ENCODE measurements around the gene GIGYF2.

Gene GIGYF2

DNA sequence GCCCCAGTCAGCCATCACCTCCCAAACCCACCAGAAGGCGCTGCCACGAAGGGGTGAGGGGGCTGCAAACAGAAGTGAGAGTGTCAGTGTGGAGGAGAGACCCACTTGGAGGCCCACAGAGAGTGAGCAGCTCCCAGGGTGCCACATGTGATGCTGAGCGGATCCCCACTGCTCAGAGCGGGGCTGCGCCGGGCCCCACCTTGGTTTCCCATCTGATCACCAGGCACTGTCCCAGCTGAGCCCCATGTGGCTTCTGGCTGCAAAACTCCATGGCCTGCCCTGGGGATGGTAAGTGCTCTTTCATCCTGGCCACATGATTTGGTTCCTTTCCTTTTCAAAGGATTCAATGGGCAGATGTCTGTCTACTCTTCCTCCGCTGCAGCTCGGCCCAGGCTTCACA, 196.7 kb downstream of the GIGYF2 start:
- CTCF ChIA-PET, result interaction anchor here (0.7 kb wide), 1 partner anchor 11 kb away, joined by 3 read pairs; no protein-coding TSS in a partner anchor
- no peaks in the 10 kb centered on the region for H3K9me3 ChIP-seq (ENCODE audit: control insufficient read depth, insufficient read depth, low read depth, low read length)
- POLR2A ChIA-PET, result no interaction called here
- H3K4me1 ChIP-seq (ENCODE audit: control insufficient read depth, insufficient read depth, low read length), result no peaks in the 10 kb centered on the region
- TF ChIP-seq ZNF23 (tag by site-specific recombination; IDR thresholded peaks at IDR 0.05; ENCODE audit: borderline replicate concordance) (no peak), ZXDB (tag by site-specific recombination; IDR thresholded peaks at IDR 0.05) (no peak), ZBTB21 (tag by site-specific recombination; IDR thresholded peaks at IDR 0.05) (no peak), GLI4 (tag by site-specific recombination; IDR thresholded peaks at IDR 0.05) (no peak), YY2 (tag by site-specific recombination; IDR thresholded peaks at IDR 0.05) (no peak)
- TF ChIP-seq, protein P1, sequence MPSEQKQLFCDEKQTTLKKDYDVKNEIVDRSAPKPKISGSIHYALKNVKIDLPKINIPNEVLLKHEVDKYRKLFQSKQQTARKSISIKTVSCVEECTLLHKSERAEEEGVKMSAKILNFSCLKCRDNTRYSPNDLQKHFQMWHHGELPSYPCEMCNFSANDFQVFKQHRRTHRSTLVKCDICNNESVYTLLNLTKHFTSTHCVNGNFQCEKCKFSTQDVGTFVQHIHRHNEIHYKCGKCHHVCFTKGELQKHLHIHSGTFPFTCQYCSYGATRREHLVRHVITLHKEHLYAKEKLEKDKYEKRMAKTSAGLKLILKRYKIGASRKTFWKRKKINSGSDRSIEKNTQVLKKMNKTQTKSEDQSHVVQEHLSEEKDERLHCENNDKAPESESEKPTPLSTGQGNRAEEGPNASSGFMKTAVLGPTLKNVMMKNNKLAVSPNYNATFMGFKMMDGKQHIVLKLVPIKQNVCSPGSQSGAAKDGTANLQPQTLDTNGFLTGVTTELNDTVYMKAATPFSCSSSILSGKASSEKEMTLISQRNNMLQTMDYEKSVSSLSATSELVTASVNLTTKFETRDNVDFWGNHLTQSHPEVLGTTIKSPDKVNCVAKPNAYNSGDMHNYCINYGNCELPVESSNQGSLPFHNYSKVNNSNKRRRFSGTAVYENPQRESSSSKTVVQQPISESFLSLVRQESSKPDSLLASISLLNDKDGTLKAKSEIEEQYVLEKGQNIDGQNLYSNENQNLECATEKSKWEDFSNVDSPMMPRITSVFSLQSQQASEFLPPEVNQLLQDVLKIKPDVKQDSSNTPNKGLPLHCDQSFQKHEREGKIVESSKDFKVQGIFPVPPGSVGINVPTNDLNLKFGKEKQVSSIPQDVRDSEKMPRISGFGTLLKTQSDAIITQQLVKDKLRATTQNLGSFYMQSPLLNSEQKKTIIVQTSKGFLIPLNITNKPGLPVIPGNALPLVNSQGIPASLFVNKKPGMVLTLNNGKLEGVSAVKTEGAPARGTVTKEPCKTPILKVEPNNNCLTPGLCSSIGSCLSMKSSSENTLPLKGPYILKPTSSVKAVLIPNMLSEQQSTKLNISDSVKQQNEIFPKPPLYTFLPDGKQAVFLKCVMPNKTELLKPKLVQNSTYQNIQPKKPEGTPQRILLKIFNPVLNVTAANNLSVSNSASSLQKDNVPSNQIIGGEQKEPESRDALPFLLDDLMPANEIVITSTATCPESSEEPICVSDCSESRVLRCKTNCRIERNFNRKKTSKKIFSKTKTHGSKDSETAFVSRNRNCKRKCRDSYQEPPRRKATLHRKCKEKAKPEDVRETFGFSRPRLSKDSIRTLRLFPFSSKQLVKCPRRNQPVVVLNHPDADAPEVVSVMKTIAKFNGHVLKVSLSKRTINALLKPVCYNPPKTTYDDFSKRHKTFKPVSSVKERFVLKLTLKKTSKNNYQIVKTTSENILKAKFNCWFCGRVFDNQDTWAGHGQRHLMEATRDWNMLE (tag by site-specific recombination; conservative IDR thresholded peaks at IDR 0.05; ENCODE audit: low read depth), result no peak
- peaks cover 0 to 3% of the 10 kb centered on the region in 2 experiments; a peak in 1 of 3 replicates for H3K36me3 ChIP-seq (ENCODE audit: control insufficient read depth in 2 of 2, insufficient read depth in 1 of 2, low read length in 2 of 2)
- no peak overlapping the region for H3K4me3 ChIP-seq (ENCODE audit: low read depth, low read length)
- no peak overlapping the region for H3K27ac ChIP-seq (ENCODE audit: extremely low read depth, low read depth, low read length)

- ChIA-PET CTCF (interaction anchor here (0.7 kb wide), 1 partner anchor 11 kb away, joined by 3 read pairs; no protein-coding TSS in a partner anchor), POLR2A (no interaction called here)
- no peaks in the 10 kb centered on the region for H3K9me3 ChIP-seq (ENCODE audit: control insufficient read depth, insufficient read depth, low read depth, low read length)
- H3K4me1 ChIP-seq (ENCODE audit: control insufficient read depth, insufficient read depth, low read length), result no peaks in the 10 kb centered on the region
- peaks cover 0 to 6% of the 10 kb centered on the region in 2 experiments; a peak in 1 of 3 replicates for H3K36me3 ChIP-seq (ENCODE audit: control insufficient read depth in 2 of 2, insufficient read depth in 1 of 2, low read length in 2 of 2)
- H3K27ac ChIP-seq (ENCODE audit: extremely low read depth, low read depth, low read length), result no peak overlapping the region
- no peak for TF ChIP-seq SCRT1 (tag by site-specific recombination; IDR thresholded peaks at IDR 0.05; ENCODE audit: borderline replicate concordance)
- TF ChIP-seq ZSCAN4 (tag by site-specific recombination; IDR thresholded peaks at IDR 0.05), result no peak
- TF ChIP-seq ZNF350 (tag by site-specific recombination; IDR thresholded peaks at IDR 0.05), result no peak
- no peak overlapping the region for H3K4me3 ChIP-seq (ENCODE audit: low read depth, low read length)
Measured at GRCh38 chr2:232894251-232894650, 197.1 kb downstream of the GIGYF2 start.

DNA sequence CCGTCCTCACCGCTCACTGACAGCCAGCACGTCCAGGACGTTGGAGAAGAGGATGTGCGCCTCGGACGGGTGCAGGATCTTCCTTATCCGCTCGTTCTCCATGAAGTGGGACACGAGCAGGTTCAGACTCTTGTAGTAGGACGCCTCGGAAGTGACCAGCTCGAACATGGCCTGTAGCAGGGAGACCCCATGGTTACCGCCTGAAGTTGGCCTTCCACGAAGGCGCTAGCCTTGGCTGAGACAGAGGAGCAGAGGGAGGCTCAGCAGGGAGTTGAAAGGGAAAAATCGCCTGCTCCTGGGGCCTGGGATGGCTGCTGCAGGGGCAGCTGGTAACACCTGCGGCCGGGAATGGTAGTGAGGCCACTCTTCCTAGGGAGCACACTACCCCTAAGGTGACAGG, 197.6 kb downstream of the GIGYF2 start:
- ChIA-PET CTCF (no interaction called here), POLR2A (no interaction called here)
- no peaks in the 10 kb centered on the region for H3K9me3 ChIP-seq (ENCODE audit: control insufficient read depth, insufficient read depth, low read depth, low read length)
- H3K4me3 ChIP-seq (ENCODE audit: low read depth, low read length), result no peak overlapping the region
- H3K4me1 ChIP-seq (ENCODE audit: control insufficient read depth, insufficient read depth, low read length), result no peaks in the 10 kb centered on the region
- no peak overlapping the region for H3K27ac ChIP-seq (ENCODE audit: extremely low read depth, low read depth, low read length)
- peaks cover 0 to 6% of the 10 kb centered on the region in 2 experiments; a peak in 1 of 3 replicates for H3K36me3 ChIP-seq (ENCODE audit: control insufficient read depth in 2 of 2, insufficient read depth in 1 of 2, low read length in 2 of 2)
- TF ChIP-seq ZNF624 (tag by site-specific recombination; IDR thresholded peaks at IDR 0.05) (no peak), ZNF114 (tag by site-specific recombination; IDR thresholded peaks at IDR 0.05) (no peak), ZIC2 (tag by site-specific recombination; IDR thresholded peaks at IDR 0.05) (no peak), ZNF555 (tag by site-specific recombination; conservative IDR thresholded peaks at IDR 0.05) (no peak), ZNF416 (tag by site-specific recombination; IDR thresholded peaks at IDR 0.05) (no peak), ZNF18 (tag by site-specific recombination; IDR thresholded peaks at IDR 0.05) (no peak), ZNF747 (tag by site-specific recombination; IDR thresholded peaks at IDR 0.05) (no peak), ZNF621 (tag by site-specific recombination; IDR thresholded peaks at IDR 0.05) (no peak), ZNF664 (tag by site-specific recombination; IDR thresholded peaks at IDR 0.05) (no peak), ZNF2 (tag by site-specific recombination; IDR thresholded peaks at IDR 0.05) (no peak), ZNF266 (tag by site-specific recombination; IDR thresholded peaks at IDR 0.05; ENCODE audit: low read depth) (no peak), ZNF777 (tag by site-specific recombination; IDR thresholded peaks at IDR 0.05; ENCODE audit: borderline replicate concordance) (no peak)
- TF ChIP-seq, protein P2, sequence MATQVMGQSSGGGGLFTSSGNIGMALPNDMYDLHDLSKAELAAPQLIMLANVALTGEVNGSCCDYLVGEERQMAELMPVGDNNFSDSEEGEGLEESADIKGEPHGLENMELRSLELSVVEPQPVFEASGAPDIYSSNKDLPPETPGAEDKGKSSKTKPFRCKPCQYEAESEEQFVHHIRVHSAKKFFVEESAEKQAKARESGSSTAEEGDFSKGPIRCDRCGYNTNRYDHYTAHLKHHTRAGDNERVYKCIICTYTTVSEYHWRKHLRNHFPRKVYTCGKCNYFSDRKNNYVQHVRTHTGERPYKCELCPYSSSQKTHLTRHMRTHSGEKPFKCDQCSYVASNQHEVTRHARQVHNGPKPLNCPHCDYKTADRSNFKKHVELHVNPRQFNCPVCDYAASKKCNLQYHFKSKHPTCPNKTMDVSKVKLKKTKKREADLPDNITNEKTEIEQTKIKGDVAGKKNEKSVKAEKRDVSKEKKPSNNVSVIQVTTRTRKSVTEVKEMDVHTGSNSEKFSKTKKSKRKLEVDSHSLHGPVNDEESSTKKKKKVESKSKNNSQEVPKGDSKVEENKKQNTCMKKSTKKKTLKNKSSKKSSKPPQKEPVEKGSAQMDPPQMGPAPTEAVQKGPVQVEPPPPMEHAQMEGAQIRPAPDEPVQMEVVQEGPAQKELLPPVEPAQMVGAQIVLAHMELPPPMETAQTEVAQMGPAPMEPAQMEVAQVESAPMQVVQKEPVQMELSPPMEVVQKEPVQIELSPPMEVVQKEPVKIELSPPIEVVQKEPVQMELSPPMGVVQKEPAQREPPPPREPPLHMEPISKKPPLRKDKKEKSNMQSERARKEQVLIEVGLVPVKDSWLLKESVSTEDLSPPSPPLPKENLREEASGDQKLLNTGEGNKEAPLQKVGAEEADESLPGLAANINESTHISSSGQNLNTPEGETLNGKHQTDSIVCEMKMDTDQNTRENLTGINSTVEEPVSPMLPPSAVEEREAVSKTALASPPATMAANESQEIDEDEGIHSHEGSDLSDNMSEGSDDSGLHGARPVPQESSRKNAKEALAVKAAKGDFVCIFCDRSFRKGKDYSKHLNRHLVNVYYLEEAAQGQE (tag by site-specific recombination; IDR thresholded peaks at IDR 0.05), result no peak

All from HEK293 (cell line).